ENCODE results near the gene HERC2. TPM values are rescaled to one million over a fixed set of nuclear protein-coding genes. Genes with fewer than 3 reads are reported as not detected.
A peak's percentile ranks its signal among the peaks of the same experiment; 100 is the strongest.

Gene HERC2
- total RNA-seq, 1 donor from 2014 or later = 58.5 TPM

DNA sequence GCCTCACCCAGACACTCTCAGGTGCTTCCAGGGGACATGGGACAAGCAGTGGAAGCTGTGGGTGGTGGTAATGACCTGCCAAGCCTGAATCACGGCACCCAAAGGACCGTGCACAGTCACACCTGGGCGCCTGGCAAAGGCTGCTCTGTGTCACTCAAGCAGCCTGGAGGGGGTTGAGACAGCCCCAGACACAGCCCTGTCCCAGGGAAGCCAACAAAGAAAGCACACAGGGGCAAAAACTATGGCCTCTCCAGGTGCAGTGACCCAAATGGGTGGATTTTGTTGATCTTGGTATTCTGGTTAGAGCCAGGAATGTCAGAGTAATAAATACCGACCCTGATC, 207.9 kb downstream of the HERC2 start:
- no peak overlapping the region for H3K27ac Mint-ChIP-seq (ENCODE audit: unreplicated experiment)
- no peak overlapping the region for H3K4me3 Mint-ChIP-seq (ENCODE audit: unreplicated experiment)
- DNase-seq (ENCODE audit: low spot score) = no peak
- H3K27me3 Mint-ChIP-seq (ENCODE audit: low read depth) = no peaks in the 10 kb centered on the region
- TF ChIP-seq, protein P1, sequence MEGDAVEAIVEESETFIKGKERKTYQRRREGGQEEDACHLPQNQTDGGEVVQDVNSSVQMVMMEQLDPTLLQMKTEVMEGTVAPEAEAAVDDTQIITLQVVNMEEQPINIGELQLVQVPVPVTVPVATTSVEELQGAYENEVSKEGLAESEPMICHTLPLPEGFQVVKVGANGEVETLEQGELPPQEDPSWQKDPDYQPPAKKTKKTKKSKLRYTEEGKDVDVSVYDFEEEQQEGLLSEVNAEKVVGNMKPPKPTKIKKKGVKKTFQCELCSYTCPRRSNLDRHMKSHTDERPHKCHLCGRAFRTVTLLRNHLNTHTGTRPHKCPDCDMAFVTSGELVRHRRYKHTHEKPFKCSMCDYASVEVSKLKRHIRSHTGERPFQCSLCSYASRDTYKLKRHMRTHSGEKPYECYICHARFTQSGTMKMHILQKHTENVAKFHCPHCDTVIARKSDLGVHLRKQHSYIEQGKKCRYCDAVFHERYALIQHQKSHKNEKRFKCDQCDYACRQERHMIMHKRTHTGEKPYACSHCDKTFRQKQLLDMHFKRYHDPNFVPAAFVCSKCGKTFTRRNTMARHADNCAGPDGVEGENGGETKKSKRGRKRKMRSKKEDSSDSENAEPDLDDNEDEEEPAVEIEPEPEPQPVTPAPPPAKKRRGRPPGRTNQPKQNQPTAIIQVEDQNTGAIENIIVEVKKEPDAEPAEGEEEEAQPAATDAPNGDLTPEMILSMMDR (IDR thresholded peaks at IDR 0.05) = no peak
- no peaks in the 10 kb centered on the region for H3K9me3 Mint-ChIP-seq (ENCODE audit: low read depth)
- peaks cover 31% of the 10 kb centered on the region for H3K36me3 Mint-ChIP-seq (ENCODE audit: low read depth)
- peaks cover 9% of the 10 kb centered on the region for H3K4me1 Mint-ChIP-seq (ENCODE audit: low read depth)

DNA sequence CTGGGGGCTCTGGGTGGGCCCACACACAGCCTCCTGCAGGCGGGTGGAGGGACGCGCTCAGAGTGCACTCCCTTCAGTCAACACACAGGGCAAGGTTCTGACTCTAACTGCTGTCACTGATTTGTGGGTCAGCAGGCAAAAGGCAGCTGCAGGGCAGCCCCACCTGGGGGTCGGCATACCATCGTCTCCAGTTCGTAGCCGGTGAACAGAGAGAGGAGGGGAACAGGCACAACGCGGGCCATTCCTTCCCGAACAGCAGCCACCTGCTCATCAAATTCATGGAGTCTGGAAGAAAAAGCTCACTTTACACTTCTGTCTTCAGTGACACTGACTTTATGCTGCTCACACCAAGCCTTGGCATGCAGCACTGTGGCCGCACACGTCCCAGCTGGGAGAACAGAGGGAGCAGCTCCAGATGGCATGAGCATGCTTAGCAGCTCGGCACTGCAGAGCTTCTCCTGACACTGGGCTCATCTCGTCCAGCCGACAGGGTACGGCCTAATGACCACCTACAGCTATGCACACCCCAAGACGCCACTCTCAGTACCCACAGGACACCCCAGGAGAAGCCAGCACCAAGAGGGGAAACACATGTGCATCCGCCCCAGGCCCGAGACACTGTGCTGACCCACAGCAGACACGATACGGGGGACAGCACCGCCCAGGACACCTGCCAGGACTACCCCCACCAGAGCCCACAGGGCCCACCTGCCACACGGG, 208.4 kb downstream of the HERC2 start:
- Mint-ChIP-seq H3K27ac (ENCODE audit: unreplicated experiment) (no peak overlapping the region), H3K4me3 (ENCODE audit: unreplicated experiment) (no peak overlapping the region), H3K4me1 (ENCODE audit: low read depth) (peaks cover 9% of the 10 kb centered on the region), H3K9me3 (ENCODE audit: low read depth) (no peaks in the 10 kb centered on the region), H3K27me3 (ENCODE audit: low read depth) (no peaks in the 10 kb centered on the region), H3K36me3 (ENCODE audit: low read depth) (peaks cover 31% of the 10 kb centered on the region)
- peak; percentile 79 for DNase-seq (ENCODE audit: low spot score)
- TF ChIP-seq, protein P1 (IDR thresholded peaks at IDR 0.05) = no peak

DNA sequence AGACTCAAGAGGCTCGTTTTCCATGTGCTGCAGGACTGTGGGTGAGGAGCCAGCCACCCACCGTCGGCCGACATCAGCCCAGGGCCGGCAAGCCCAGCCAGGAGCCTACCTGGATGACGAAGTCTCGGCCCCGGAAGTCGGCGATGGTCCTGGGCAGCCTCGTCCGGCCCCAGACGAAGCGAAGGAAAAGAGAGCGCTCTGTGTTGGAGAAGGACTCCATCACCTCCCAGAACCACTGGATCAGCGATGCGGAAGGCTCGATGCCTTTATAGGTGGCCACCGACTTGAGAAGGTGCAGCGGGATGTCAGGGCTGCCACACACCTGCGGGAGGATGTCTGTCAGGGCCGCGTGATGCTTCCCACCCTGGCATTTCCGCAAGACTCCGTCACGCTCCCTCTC, 209.0 kb downstream of the HERC2 start:
- Mint-ChIP-seq H3K4me1 (ENCODE audit: low read depth) (peaks cover 9% of the 10 kb centered on the region), H3K27ac (ENCODE audit: unreplicated experiment) (no peak overlapping the region), H3K4me3 (ENCODE audit: unreplicated experiment) (no peak overlapping the region), H3K9me3 (ENCODE audit: low read depth) (no peaks in the 10 kb centered on the region), H3K36me3 (ENCODE audit: low read depth) (peaks cover 31% of the 10 kb centered on the region), H3K27me3 (ENCODE audit: low read depth) (no peaks in the 10 kb centered on the region)
- TF ChIP-seq, protein P1 (IDR thresholded peaks at IDR 0.05) = no peak
- DNase-seq (ENCODE audit: low spot score) = peak; percentile 85

GRCh38 chr15:28112101-28112760, 209.7 kb downstream of the HERC2 start:
- Mint-ChIP-seq H3K27ac (ENCODE audit: unreplicated experiment) (no peak overlapping the region), H3K4me3 (ENCODE audit: unreplicated experiment) (no peak overlapping the region), H3K27me3 (ENCODE audit: low read depth) (no peaks in the 10 kb centered on the region), H3K36me3 (ENCODE audit: low read depth) (peaks cover 28% of the 10 kb centered on the region), H3K4me1 (ENCODE audit: low read depth) (peaks cover 10% of the 10 kb centered on the region), H3K9me3 (ENCODE audit: low read depth) (no peaks in the 10 kb centered on the region)
- no peak for DNase-seq (ENCODE audit: low spot score)
- TF ChIP-seq, protein P1 (IDR thresholded peaks at IDR 0.05) = no peak

- Mint-ChIP-seq H3K27me3 (ENCODE audit: low read depth) (no peaks in the 10 kb centered on the region), H3K4me3 (ENCODE audit: unreplicated experiment) (no peak overlapping the region), H3K4me1 (ENCODE audit: low read depth) (peaks cover 13% of the 10 kb centered on the region), H3K36me3 (ENCODE audit: low read depth) (peaks cover 27% of the 10 kb centered on the region), H3K9me3 (ENCODE audit: low read depth) (no peaks in the 10 kb centered on the region), H3K27ac (ENCODE audit: unreplicated experiment) (peak overlapping the region; percentile 10)
- DNase-seq (ENCODE audit: low spot score) = no peak
- TF ChIP-seq, protein P1 (IDR thresholded peaks at IDR 0.05) = no peak
Measured at GRCh38 chr15:28111543-28111942, 210.4 kb downstream of the HERC2 start.

Measured in chondrocyte (in vitro differentiated cells).